Measurements from ENCODE around the gene RAD51B.

The RAD51B gene

GRCh38 chr14:68666236-68666635 lies 846.7 kb downstream of the RAD51B start:
- no peak for DNase-seq (ENCODE audit: low read depth in 2 of 2)

- DNase-seq (ENCODE audit: low read depth in 2 of 2): no peak
Measured at GRCh38 chr14:68666899-68667298, 847.3 kb downstream of the RAD51B start.

GRCh38 chr14:68667313-68667791 lies 847.8 kb downstream of the RAD51B start:
- DNase-seq (ENCODE audit: low read depth in 2 of 2): no peak

GRCh38 chr14:68668028-68668427 lies 848.4 kb downstream of the RAD51B start:
- no peak for DNase-seq (ENCODE audit: low read depth in 2 of 2)

GRCh38 chr14:68668531-68668930 lies 849.0 kb downstream of the RAD51B start:
- no peak for DNase-seq (ENCODE audit: low read depth in 2 of 2)

GRCh38 chr14:68669111-68669511 lies 849.5 kb downstream of the RAD51B start:
- no peak for DNase-seq (ENCODE audit: low read depth in 2 of 2)

- DNase-seq (ENCODE audit: low read depth in 2 of 2): no peak
Measured at GRCh38 chr14:68669603-68670358, 850.2 kb downstream of the RAD51B start.

- DNase-seq (ENCODE audit: low read depth in 2 of 2): no peak
Measured at GRCh38 chr14:68670359-68670715, 850.8 kb downstream of the RAD51B start.

GRCh38 chr14:68671909-68672308 lies 852.3 kb downstream of the RAD51B start:
- no peak for DNase-seq (ENCODE audit: low read depth in 2 of 2)

GRCh38 chr14:68672609-68673285 lies 853.2 kb downstream of the RAD51B start:
- DNase-seq (ENCODE audit: low read depth in 2 of 2): no peak

- no peak for DNase-seq (ENCODE audit: low read depth in 2 of 2)
Measured at GRCh38 chr14:68673464-68673863, 853.9 kb downstream of the RAD51B start.

- no peak for DNase-seq (ENCODE audit: low read depth in 2 of 2)
Measured at GRCh38 chr14:68674538-68675232, 855.1 kb downstream of the RAD51B start.

GRCh38 chr14:68675233-68675577 lies 855.6 kb downstream of the RAD51B start:
- no peak for DNase-seq (ENCODE audit: low read depth in 2 of 2)

GRCh38 chr14:68676511-68676943 lies 856.9 kb downstream of the RAD51B start:
- no peak for DNase-seq (ENCODE audit: low read depth in 2 of 2)

- DNase-seq (ENCODE audit: low read depth in 2 of 2): no peak
Measured at GRCh38 chr14:68677476-68677875, 857.9 kb downstream of the RAD51B start.

- no peak for DNase-seq (ENCODE audit: low read depth in 2 of 2)
Measured at GRCh38 chr14:68677901-68678300, 858.3 kb downstream of the RAD51B start.

GRCh38 chr14:68678471-68678870 lies 858.9 kb downstream of the RAD51B start:
- DNase-seq (ENCODE audit: low read depth in 2 of 2): no peak

- no peak for DNase-seq (ENCODE audit: low read depth in 2 of 2)
Measured at GRCh38 chr14:68679301-68679700, 859.7 kb downstream of the RAD51B start.

GRCh38 chr14:68679746-68680467 lies 860.3 kb downstream of the RAD51B start:
- no peak for DNase-seq (ENCODE audit: low read depth in 2 of 2)

GRCh38 chr14:68680541-68681051 lies 861.0 kb downstream of the RAD51B start:
- no peak for DNase-seq (ENCODE audit: low read depth in 2 of 2)

GRCh38 chr14:68681256-68682011 lies 861.9 kb downstream of the RAD51B start:
- no peak for DNase-seq (ENCODE audit: low read depth in 2 of 2)
